HG03342 (cell line): ENCODE data around the gene BOK.
"Not testable (repeated sequence)": the region's sequence is repeated elsewhere in the genome, so short reads cannot be mapped to it uniquely, and the experiment has no call there.

Source experiments
- ATAC-seq: cut with Tn5 transposase; IDR thresholded peaks from one replicate; pipeline ENCODE4 v1.9.1; 2021; ENCODE audit warnings: mild to moderate bottlenecking, moderate library complexity; ENCODE audit not compliant: unreplicated experiment

BOK gene

DNA sequence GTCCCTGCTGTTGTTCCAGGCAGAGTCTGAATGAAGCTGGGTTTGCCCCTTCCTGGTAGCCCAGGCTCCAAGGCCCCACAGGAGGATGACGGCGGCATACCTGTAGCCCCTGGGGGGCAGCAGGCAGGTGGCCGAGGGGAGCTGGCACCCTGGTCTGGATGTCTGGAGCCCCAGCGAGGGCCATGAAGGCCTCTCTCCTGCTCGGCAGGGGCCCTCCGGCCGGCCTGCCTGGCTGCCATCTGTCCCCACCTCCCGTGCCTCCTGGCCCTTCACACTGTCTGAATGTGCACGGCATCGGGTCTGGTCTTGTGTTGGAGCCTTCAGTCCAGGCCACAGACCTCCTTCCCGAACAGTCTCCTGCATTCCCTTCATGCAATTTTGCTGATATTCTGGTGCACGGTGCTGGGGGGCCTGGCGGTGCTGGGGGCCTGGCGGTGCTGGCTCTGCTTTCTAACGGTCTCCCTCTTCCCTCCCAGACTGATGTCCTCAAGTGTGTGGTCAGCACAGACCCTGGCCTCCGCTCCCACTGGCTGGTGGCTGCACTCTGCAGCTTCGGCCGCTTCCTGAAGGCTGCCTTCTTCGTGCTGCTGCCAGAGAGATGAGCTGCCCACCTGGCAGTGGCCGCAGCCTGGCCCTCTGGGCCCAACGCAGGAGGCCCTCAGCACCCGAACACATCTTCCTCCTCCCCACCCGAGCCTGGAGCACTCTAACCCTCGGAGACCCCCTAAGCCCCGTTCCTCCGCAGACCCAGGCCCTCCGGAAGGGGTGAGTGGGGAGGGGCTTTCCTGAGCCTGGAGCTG, 13.5 kb downstream of the BOK start:
- ATAC-seq: no peak

DNA sequence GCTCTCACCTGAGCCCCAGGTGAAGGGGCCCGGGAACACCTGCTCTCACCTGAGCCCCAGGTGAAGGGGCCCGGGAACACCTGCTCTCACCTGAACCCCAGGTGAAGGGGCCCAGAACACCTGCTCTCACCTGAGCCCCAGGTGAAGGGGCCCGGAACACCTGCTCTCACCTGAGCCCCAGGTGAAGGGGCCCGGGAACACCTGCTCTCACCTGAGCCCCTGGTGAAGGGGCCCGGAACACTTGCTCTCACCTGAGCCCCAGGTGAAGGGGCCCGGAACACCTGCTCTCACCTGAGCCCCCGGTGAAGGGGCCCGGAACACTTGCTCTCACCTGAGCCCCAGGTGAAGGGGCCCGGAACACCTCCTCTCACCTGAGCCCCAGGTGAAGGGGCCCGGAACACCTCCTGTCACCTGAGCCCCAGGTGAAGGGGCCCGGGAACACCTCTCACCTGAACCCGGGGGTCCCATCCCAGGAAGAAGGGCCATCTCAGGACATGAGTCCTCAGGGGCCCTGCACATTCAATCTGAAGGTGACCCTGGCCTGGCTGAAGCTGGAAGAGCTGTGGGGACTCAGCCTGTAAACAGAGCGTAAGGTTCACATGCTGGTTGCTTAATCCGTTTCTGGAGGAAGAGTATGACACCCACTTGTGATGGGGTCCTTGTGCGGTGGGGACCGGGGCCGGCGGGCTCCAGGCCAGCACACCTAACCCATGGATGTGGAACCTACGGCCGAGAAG, 14.5 kb downstream of the BOK start:
- ATAC-seq: not testable (repeated sequence)

DNA sequence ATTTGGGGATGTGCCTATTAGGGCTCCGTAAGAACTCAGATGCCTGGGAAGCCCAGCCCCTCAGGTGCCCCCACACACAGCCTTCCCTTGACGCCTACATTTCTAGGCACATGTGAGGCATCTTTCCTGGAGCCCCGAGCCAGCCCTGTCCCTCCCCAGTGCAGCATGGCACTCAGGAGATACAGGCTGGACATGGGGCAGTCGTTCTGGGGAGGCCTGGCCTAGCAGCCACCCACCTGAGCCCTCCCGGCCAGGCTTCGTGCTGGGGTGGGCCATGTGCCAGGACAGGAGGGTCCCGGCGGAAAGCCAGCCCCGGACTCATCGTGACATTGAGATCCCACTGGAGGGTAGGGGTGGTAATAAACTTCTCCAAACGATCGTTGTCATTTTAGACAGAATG, 15.2 kb downstream of the BOK start:
- no peak for ATAC-seq

DNA sequence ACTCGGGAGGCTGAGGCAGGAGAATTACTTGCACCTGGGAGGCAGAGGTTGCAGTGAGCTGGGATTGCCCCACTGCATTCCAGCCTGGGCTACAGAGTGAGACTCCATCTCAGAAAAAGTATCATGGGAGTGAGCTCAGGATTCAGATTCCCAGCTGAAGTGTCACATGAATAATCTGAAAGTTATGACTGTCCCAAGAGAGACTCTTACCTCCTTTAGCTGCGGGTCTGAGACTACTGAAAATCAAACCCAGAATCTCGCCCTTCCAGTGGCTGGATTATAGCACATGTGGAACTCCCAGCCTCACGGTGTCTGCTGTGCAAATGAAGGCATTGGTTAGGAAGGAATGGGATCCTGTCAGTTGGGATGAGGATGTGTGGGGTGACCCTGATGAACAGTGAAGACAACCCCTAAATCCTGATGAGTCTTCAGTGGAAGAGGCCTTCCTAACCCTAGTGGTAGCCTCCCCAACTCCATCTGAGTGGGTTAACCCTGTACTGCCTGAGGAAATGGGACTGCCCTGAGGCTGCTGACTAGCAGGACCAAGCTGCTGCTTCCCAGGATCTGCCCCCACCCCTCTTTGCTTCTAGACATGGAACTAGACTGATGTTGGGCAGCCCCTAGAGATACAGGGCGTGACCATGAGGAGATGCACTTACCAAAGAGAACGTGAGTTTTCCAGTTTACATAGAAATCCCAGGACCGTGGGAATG, 16.5 kb downstream of the BOK start:
- ATAC-seq: no peak

DNA sequence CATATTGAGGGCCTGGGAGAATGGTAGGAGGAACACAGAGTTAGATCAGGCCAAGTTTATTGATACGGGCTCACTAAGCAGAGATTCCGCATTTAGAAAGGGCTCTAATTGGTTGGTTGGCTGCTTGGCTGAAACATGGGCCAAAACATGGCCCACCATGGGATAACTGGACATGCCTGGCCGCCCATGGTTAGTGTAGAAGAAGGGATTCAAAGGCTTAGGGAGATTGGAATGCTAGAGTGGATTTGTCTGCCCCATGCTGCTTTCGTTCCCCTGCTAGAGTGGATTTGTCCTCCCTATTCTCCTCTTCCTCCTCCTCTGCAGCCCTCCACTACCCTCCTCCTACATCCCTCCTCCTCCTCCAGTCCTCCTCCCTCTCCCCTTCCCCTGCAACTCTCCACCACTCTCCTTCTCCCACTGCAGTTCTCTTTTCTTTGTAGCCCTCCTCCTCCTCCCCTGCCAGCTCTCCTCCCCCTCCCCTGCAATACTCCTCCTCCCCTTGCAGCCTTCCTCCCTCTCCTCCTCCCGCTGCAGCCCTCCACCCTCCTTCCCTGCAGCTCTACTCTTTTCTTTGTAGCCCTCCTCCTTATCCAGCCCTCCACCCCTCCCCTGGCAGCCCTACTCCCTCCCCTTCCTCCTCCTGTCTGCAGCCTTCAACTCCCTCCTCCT, 17.2 kb downstream of the BOK start:
- ATAC-seq: no peak

DNA sequence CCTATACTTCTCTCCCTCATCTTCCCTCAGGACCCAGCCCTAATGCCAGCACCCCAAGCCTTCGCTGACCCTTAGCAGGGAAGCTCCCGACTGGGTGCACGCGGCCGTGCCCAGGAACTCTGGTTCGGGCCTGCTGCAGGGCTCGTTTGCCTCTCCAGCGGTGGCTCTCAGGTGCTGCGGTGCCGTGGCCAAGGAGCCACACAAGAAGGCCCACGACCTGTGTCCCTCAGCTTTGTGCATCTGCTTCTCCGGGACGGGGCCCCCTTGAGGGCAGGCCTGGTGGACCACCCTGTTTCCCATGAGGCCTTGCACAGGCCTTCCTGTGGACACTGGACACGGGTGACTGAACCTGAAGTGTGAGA, 17.7 kb downstream of the BOK start:
- no peak for ATAC-seq

DNA sequence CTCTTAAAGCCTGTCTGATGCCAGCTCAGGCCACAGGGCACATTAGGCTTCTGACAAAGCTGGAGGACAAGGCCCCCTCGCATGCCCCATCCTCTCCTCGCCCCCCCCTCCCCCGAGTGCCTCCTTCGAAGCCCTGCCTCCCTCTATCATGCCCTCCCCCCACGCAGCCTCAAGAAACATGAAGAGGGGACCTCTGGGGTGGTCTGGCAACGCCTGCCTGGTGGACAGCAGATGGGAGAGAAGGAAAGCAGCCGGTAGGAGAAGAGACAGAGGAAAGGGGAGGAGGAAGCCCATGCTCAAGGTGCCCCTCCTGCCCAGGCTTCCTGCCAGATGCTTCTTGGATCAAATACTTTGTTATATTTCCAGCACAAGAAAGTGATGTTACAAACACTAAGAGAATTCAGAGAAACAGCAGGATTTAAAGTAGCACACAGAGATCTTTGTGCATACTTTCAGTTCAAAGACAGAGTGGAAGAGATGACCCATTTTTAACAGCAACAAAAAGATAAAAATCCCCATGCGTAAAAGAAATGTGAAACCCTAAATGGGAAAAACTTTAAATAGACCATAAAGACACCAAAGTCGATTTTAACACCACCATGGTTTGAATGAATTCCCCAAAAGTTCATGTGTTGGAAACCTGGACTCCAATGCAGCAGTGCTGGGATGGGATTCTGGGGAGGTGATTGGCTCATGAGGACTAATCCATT, 19.0 kb downstream of the BOK start:
- ATAC-seq: no peak

DNA sequence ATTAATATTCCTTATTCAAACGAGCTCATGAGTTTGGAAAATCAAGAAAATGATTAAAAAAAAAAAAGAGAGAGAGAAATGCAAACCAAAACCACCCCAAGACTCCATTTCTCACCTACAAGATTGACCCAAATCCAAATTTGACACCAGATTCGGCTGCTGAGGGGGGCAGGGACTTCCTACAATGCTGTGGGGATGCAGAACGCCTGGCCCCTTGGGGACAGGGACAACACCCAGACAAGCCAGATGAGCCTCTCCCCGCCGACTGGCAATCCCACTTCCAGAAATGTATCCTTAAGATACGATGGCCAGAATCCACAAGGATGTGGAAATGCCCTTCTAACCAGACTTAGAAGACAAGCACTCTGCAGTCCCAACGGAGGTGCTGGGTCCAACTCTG, 20.7 kb downstream of the BOK start:
- ATAC-seq: no peak

DNA sequence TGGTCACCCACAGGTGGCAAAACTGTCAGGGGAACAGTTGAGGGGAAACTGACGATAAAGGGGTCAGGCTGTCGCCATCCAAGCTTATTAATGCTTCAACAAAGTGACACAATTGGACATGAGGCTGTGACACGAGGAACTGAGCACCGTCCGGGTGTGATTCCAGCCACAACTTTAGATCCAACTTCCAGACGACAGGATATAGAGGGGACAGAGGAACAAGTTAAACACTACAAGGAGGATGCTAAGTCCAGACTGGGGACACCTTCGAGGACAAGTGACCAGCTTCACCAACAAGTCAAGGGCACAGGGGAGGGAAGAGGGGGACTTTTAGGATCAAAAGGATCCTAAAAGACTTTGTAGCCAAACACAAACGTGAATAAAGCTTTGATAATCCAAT, 23.8 kb downstream of the BOK start:
- ATAC-seq: no peak

DNA sequence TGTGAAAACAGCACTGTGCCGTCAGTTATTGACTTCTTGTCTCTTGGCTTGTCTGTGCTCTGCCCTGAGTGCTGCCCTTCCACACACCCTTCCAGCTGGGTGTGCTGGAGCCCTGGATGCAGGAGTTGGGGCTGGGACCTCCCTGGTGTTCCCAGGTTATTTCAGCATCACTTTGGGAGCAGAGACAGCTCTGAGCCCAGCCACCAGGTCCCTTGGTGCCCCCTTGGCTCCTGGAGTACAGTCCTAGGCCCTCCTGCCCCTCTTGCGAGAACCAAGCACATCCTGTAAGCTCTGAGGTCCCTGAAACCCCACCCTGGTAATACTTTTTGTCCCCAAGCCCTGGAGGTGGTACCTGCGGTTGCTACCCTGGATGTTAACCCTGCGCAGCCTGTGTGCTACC, 24.3 kb downstream of the BOK start:
- ATAC-seq: no peak

DNA sequence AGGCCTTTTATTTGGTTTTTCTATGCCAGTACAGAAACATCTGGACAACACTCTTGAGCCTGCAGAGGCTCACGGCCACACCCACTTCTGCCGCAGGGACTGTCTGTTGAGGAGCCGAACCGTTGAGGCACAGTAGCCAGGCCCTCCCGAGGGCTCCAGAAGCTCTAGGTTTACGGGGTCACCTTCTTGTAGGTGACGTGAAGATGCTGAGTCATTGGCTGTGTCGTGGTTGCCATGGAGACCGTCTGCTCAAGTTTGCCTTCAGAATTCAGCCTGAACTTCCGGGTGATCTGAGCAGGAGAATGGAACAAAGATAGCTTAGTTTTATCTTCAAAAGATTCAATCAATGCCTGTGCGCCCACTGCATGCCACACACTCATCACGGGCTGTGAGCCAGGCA, 25.9 kb downstream of the BOK start:
- no peak for ATAC-seq

DNA sequence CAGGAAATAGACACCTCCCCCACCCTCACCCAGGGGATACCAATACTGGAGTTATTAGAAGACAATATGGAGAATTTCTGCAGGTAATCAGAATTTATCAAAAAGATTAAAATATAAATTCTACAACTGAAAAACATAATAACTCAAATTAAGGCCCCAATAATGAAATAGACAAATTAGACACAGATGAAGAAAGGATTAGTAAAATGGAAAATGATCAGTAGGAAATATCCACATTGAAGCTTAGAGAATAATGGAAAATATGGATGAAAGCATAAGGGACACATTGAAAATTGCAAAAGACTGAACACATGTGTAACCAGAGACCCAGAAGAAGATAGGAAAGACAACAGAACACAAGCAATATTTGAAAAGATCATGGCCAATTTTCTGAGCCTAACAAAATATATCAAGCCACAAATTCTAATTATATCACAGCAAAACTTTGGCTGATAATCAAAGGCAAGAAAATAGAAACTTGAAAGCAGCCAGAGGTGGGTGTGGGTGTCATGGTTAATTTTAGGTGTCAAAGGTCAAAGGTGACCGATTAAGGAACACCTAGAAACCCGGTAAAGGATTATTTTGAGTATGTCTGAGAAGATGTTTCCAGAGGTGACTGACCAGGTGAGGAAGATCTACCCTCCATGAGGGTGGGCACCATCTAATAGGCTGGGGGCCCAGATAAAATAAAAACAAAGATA, 28.2 kb downstream of the BOK start:
- ATAC-seq: no peak

DNA sequence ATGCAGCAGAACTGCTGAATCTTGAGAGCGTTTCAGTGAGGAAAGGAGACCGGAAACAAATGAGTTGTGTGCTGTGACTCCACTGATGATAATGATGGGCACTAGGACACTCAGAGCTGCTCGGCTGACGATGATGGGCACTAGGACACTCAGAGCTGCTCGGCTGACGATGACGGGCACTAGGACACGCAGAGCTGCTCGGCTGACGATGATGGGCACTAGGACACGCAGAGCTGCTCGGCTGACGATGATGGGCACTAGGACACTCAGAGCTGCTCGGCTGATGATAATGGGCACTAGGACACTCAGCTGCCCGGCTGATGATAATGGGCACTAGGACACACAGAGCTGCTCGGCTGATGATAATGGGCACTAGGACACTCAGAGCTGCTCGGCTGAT, 31.3 kb downstream of the BOK start:
- not testable (repeated sequence) for ATAC-seq

DNA sequence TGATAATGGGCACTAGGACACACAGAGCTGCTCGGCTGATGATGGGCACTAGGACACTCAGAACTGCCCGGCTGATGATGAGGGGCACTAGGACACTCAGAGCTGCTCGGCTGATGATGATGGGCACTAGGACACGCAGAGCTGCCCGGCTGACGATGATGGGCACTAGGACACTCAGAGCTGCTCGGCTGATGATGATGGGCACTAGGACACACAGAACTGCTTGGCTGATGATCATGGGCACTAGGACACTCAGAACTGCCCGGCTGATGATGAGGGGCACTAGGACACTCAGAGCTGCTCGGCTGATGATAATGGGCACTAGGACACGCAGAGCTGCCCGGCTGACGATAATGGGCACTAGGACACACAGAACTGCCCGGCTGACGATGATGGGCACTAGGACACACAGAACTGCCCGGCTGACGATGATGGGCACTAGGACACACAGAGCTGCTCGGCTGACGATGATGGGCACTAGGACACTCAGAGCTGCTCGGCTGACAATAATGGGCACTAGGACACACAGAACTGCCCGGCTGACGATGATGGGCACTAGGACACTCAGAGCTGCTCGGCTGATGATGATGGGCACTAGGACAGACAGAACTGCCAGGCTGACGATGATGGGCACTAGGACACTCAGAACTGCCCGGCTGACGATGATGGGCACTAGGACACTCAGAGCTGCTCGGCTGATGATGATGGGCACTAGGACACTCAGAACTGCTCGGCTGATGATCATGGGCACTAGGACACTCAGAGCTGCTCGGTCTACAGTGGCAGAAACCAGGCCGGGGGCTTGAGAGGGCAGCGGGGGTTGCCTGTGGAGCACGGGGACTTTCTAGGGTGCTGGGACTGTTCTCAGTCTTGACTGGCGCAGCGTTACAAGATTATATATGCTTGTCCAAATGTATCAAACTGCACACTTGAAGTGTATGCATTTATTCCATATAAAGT, 32.2 kb downstream of the BOK start:
- ATAC-seq: not testable (repeated sequence)

DNA sequence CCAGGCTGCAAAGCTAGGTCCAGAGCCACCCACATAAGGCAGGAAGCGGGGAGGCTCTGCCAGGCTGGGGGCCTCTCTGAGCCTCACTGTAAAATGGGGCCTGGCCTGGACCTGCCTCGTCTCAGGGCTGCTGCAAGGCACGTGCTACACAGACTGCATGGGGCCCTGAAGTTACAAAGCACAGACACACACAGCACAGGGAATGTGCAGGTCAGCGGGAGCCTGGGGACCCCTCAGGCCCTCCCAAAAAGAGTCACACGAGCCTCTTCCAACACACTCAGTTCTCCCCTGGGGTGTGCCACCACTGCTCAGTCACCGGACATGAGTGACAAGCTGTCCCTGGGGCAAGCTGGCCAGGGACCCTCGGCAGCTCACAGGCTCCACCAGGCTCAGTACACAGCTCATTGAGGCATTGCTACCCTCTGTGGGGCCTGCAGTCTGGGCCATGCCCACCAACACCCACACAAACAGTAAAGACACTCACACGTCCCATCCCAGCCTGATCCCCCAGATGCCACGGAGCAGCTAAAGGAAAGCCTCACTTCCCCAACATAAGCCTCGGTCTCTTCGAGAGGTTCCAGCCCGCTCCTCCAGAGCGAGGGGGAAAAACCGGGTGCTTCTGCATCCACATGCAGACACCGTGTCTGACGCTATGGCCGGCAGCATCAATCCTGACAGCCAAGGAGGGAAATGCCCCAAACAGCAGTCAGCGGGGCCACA, 33.7 kb downstream of the BOK start:
- ATAC-seq: no peak

DNA sequence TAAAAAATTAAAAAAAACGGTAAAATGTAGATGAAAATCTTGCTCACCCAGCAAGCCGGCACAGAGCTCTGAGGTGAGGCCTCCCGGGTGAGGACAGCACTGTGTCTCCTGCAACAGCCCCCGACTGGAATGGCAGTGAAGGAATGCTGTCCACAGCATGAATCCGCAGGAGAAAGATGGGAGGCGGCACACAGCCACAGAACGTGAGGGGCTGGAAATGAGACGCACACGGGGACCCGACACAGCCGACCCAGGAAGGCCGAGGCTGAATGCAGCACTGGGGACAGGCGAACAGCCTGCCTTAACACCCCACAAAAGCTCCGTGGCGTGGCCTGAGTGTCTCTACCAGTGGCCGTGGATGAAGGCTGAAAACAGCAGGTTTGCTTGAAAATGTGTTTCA, 34.7 kb downstream of the BOK start:
- no peak for ATAC-seq

DNA sequence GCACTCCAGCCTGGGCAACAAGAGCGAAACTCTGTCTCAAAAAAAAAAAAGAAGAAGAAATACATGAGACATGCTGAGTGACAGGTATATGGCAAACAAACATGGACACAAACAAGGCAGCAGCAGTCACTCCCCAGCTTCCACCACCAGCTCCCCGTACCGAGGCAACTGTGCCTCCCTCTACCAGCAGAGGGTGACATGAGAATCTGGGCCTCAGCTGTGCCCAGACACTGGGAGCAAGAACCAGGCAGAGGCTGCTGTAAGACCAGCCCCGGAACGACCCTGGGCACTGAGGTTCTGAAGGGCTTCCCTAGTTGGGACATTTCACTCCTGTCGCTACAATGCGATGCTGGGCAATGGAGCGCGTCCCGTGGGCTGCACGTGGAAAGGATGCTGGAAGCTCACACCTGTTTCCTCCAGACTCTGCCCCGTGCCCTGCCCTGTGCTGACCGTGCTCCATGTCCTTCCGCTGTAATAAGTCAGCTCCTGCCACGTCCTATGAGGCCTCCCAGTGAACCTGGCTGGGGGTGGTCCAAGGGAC, 37.1 kb downstream of the BOK start:
- ATAC-seq: no peak

DNA sequence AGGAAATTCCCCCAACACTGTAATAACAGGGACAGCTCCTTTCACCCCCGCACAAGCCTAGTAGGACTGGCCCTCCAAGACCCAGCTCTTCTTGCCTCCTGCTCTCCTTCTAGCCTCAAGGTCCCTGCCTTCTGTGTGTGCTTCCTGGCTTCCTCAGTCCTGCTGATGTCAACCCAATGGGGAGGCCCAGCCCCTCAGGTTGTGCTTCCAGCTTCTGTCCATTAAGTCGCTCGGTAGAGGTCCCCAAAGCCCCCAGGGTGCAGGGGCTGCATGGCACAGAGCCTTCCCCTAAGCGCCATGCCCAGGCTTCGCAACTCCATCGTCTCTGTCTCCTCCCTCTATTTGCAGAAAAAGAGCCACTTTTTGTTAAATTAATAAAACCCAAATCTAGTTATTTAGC, 39.0 kb downstream of the BOK start:
- ATAC-seq: no peak
